GM19463 (cell line): ENCODE data around the gene DNASE1.
"Not testable (repeated sequence)": the region's sequence is repeated elsewhere in the genome, so short reads cannot be mapped to it uniquely, and the experiment has no call there.

Experiments used
- ATAC-seq: cut with Tn5 transposase; IDR thresholded peaks from one replicate; pipeline ENCODE4 v1.9.1; 2021; ENCODE audit warnings: mild to moderate bottlenecking, moderate library complexity; ENCODE audit not compliant: unreplicated experiment

DNASE1 gene

DNA sequence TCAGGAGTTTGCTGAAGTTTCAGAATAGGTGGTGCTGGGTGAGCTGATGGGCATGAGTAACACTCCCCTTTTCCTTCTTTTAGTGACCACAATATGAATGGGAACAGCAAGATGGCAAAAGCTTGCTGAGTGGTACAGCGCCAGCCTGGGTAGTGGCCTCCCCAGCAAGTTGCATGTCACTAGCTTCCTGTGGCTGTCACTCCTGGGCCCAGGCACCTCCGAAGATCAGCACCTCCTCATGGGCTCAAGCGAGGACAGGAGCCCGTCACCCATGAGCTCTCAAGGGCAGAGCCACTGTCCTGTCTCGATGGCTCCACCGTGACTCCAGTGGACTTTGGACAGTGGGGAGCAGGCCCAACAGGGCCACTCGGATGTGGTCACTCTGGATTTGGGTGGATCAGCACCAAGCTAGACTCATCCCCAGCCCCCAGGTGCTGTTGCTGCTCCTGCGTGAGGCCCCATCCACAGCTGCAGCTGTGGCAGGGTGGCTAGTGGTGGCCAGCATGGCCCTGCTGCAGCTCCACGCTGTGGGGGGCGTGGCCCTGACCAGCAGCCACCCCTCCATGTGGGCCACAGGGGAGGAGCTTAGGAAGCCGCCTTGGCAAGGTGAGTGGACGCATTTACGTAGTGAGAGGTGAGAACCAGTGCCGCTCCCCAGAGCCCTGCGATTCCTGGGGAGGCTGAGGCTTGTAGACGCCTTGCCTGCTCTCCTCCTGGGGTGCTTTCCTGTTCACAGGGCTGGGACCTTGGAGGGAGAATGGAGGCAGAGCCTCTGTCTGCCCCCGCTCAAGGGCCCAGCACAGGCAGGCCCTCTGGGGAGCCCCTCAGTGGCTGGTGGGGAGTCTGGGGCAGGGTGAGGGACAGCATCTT lies 13.6 kb upstream of the DNASE1 start:
- no peak for ATAC-seq

DNA sequence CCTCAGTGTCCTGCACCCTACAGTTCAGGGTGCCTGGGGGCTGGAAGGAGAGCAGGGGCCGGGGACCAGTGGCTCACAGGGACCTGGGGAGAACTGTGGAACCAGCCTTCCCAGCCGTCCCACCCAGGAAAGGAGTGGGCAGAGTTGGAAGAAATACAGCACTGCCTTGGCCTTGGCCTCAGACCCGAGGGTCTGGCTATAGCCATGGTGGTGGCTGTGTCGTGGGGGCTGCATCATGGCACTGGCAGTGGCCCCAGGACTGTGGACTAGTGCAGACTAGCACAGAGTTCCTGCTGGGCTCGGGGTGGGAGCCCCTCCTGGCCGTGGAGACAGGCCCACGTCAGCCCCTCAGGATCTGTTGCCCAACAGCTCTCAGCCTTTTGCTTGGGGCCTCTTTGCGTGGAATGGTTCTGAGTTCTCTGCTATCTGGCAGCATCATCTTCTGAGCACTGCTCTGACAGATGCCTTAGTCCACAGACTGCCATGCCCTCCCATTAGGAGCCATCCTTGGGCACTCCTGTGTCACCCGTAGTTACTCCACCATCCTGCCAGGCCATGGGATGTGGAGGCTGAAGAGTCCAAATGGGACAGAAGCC lies 12.6 kb upstream of the DNASE1 start:
- no peak for ATAC-seq

DNA sequence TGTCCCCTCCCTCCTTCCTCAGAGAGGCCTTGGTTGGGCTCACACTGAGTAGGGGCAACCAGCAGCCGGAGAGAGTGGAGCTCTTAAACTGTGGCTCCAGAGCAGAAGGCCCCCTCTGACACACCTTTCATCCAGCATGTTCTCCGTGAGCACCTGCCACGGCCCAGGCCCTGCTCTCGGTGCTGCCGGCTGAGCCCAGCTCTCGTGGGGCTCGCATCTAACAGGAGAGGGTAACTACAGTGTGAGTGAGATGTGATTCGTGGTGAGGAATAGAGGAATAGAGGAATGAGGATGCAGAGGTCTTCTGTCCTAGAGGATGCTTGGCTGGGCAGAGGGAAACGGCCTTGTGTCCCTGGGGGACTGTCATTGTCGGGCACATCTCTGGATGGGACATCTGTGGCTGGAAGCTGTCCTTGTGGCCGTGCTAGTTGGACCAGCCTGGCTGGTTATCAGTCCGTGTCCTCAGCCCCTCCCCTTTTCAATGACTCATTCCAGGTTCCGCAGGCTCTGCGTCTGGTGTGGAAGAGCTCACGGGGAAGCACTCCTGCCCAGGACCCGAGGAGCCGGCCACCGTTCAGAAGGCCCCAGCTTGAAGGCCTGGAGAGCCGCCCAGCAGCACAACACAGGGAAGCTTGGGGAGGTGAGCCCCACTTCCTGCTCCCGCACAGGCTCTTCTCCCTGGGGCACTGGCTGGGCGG lies 11.9 kb upstream of the DNASE1 start:
- no peak for ATAC-seq

DNA sequence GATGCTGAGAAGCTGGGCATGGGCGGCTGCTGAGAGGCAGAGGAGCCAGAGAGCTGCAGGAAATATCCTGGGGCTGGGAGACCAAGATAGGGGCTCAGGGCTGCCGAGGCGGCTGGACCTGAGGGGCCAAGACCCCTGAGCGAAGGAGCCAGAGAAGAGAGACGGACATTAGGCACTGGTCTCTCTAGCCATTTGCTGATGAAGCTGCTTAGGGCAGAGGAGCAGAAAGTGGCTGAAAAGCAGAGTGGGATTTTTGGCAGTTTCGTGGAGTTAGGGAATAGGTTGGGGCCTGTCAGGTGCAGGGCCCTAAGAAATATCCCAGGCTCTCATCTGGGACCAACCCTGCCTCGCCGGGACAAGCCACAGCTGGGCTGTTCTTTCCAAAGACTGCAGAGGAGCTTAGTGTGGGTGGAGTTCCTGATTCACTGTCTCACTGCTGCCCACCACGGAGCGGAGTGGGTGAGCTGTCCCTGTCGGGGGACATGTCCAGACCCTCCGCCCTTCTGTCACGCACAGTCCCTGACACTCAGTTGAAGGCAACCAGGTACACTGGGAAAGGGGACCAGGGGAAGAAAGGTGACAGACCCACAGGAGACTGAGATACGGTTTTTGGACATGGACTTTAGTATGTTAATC lies 11.3 kb upstream of the DNASE1 start:
- ATAC-seq = no peak

DNA sequence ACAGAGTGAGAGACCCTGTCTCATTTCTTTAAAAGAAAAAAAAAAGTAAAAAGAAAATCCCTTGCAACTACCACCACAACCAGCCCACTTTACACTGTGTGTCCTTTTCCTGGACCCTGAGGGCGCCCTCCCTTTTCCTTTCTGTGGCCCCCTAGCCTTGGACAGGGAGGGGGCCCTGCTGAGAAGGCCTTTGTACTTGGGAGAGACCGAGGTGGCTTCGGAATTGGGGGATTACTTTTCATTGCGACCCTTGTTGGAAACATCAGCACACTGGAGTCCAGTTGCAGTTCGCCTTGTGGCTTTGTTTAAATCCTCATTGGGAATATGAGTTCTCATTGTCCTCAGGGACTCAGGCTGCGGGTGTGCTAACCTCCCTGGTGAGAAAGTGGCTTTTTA lies 9.4 kb upstream of the DNASE1 start:
- no peak for ATAC-seq

DNA sequence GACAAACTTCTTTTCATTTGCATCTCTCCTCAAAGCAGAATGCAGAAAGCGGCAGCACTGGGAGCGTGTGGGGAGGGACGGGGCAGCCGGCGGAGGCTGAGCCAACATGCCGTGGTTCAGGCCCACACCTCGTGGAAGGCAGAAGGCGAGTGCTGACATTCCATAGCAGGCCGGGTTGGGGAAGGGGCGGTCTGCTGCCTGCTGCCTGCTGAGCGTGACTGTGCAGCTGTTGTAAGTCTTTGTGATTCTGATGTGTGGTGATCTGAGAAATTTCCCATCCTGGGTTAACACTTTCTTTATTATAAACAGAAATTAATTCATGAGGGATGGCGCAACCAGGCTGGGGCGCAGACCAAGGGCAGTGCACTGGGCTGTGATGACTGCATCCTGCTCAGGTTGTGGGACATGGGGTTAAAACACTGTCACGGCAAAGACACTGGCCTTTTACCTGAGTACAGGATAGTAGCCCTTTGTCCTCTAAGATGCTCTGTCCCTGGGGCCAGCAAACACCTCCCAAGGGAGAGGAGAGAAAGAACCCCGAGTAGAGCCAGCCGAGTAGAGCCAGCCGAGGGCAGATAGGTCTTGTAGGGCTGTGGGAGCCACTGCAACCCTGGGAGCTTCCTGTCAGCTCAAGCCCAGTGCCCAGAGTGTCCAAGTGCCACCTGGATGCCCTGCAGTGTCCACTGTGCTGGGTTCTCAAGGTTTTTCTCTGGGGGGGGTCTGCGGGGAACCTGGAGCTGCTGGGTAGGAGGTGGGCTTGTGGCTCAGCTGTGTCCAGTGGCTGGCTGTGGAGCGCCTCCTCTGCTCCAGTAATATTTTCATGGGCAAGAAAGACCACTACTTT lies 8.8 kb upstream of the DNASE1 start:
- no peak for ATAC-seq

DNA sequence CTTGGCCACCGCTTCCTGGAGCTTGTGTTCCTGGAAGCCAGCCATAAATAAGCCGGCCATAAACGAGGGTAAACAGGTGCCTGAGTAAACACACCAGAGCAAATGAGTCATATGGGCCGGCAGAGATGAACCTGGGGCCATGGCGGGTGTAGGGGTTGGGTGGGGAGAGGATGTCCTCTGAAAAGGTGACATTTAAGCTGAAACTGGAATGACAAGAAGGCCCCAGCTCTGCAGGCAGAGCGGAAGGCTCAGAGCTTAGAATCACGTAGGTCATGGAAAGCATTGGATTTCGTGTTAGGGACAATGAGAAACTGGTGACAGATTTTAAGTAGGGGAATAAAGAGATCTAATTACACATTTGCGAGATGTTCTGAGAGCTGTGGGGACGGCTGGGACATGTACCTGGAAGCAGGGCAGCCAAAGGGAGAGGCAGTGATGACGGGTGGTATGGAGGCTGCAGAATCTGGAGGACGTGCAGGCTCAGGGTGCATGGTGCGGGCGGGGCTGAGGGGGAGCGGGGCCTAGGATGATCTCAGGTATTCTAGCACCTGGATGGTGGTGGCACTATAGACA lies 8.1 kb upstream of the DNASE1 start:
- no peak for ATAC-seq

DNA sequence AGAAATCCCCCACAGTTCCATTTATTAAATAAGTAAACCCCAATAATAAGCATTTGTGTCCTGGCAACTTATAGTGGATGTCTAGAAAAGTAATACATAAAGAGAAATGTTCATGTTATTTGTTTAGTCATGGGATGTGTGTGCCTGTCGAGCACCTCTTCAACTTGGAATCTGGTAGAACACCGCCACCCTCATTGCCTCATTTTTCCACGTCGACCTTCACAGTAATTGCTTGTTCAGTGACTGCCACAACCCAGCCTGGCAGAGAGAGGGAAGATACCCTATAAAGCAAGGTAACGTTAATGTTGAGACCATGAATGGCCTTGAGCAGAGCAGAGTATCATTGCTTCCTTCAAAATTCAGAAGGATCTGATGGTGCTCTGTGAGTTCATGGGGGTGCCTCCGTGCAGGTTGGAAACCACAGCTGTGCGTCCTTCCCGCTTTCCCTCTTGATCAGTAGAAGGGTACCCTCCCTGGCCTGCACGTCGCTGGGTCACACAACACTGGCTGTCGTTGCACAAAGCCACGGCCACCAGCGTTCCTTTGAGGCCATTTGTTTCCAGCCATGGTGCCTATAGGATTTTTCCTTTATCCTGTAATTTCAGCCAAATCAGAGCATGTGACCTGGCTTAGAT lies 3.7 kb upstream of the DNASE1 start:
- ATAC-seq = no peak

DNA sequence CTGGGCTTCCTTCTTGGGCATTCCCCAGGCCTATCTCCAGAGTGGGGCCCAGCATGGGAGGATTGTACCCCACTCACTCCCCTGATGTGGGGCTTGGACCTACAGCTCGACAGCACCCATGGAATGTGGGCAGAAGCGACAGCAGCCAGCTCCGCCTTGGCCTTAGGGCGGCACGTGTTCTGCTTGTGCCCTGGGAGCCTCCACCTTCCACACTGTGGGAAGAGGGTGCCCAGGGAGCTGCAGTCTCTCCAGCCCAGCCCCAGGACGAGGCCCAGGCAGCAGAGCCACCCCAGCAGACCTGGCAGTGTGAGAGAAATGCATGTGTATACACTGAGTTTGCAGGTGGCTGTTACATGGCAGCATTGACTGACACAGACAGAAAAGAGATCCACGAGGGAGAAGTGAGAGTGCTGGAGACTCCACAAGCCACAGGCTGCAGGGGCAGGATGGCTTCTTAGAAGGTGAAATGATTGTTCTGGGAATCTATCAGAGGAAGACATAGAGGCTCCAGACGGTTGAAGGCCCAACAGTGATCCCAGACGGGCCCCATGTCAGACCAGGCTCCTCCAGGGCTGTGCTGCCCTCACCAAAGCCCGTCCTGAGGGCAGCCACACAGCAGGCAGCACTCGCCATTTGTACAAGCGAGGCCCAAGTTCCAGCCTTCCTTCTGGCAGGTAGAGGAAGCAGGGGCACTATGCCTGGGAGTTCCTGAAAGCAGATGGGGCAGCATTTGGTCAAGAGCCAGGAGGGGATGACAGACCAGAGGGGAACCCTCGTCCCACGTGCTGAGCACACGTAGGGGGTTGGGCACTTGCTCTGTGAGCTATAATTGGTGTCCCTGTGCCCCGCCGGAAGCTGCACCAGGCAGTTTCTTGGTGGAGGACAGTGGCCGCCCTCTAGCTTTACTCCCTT lies 2.8 kb upstream of the DNASE1 start:
- ATAC-seq = no peak

DNA sequence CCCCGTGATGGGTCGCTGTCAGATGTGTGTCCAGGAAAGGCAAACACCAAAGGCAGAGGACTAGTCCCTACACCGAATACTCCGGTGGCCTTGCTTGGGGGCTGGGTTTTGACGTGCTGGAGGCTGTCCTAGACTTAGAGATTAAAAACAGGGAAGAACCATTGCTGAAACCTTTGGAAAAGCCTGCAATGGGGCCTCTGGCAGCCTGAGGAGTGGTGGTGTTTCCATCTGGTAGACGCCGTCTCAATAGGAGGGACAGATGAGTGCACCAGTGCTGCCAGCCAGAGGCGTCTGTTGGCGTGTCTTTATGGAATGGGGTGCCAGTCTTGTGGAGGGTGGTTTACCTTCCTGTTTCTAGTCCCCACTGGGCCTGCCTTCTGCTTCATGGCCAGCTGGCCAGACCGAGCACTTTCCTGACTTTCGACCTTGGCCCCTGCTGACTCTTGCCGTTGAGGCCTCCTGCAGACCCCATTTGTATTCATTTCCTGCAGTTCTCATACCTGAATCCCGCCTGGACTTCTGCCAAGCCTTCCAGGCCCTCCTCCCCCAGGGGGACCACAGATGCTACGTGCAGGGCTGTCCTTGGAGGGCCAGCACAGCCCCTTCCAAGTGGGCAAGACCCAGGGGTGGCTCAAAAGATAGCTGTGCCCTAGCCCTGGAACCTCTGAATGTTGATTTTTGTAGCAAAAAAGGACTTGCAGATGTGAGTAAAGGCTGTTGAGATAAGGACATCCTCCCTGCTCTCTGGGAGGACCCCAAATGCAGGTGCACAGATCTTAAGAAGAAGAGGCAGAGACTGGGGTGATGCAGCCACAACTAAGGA lies 1.9 kb upstream of the DNASE1 start:
- no peak for ATAC-seq

DNA sequence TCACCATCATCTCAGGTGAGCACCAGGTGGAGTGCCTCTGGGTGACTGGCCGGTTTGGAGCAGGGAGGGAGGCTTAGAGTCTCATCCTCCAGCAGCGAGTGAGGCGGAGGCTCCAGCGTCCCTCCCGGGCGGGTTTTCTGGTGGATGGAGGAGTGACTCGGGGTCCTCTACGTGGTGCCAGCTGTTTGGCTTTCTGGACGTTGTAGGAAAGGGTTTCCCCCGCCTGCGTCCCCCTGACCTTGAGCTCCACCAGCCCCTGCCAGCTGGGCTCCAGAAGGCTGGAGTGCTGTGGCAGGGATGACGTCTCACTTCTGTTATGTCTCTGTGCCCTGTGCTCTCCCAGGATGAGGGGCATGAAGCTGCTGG lies 522 bp downstream of the DNASE1 start:
- ATAC-seq = no peak

DNA sequence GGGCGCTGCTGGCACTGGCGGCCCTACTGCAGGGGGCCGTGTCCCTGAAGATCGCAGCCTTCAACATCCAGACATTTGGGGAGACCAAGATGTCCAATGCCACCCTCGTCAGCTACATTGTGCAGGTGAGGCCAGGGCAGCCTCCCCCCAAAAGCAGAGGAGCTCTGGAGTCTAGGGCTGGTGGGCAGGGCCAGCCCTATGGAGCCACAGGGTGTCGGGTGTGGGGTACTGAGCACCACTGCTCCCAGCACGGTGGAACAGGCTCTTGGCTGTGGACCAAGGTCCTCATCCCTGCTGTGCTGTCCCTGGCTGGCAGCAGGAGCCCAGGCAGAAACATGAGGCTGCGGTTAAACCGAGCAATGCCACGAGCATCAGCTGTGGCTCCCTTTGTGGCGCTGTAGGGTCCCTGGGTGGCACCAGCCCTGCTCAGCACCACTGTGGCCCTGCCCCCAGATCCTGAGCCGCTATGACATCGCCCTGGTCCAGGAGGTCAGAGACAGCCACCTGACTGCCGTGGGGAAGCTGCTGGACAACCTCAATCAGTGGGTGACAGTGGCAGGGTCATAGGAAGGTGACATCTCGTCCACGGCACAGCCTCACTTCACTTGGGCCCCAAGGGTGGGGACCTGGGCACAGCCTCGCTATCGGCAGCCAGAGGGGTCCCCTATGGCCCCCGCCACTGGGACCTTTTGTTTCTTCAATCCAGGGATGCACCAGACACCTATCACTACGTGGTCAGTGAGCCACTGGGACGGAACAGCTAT lies 1.1 kb downstream of the DNASE1 start:
- no peak for ATAC-seq

DNA sequence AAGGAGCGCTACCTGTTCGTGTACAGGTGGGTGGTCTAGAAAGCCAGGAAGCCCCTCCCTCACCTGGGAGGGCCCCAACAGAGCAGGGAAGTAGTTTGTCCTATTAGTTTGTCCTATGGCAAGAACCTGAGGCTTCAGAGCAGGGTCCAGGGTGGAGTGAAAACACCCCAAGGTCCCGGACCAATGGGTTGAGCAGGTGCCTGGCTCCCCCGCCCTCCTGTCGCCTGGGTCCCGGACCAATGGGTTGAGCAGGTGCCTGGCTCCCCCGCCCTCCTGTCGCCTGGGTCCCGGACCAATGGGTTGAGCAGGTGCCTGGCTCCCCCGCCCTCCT lies 1.6 kb downstream of the DNASE1 start:
- ATAC-seq = not testable (repeated sequence)

DNA sequence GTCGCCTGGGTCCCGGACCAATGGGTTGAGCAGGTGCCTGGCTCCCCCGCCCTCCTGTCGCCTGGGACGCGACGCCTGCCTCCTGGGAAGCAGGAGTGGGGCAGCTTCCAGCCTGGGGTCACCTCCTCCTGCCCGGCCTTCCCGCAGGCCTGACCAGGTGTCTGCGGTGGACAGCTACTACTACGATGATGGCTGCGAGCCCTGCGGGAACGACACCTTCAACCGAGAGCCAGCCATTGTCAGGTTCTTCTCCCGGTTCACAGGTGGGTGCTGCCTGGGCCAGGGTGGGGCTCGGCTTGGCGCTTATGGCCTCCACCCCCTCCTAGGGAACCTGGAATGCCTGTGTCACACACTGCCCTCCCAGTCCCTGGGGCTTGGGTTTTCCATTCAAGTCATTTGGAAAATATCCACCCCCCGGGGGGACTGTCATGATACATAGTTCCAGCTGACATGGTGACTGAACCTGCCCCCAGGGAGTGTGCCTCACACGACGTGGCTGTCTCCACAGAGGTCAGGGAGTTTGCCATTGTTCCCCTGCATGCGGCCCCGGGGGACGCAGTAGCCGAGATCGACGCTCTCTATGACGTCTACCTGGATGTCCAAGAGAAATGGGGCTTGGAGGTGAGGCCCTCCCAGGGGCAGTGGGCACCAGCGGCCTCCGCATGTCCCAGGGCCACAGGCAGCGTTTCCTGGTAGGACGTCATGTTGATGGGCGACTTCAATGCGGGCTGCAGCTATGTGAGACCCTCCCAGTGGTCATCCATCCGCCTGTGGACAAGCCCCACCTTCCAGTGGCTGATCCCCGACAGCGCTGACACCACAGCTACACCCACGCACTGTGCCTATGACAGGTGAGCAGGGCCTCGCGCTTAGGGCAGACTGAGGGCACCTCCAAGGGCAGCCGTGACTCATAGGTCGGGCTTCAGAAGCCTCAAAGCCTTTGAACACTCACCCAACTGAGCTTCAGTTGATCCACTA lies 2.3 kb downstream of the DNASE1 start:
- ATAC-seq = no peak

DNA sequence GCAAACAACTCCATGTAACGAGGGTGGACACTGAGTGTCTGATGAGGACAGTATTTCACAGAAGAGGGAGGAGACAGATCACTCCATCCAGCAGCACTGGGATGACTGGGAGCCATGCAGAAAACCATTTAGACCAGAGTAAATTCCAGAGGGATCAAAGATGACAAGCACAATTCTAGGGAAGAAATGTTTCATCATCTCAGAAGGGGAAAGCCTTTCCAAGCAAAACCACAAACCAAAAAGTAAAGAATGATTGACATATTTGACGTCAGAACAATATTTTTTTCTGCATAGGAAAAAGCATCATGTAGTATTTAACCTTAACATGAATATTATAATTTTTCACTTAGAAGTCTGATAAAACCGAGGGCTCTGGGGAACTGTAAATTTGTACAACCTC lies 4.8 kb downstream of the DNASE1 start:
- ATAC-seq = no peak

DNA sequence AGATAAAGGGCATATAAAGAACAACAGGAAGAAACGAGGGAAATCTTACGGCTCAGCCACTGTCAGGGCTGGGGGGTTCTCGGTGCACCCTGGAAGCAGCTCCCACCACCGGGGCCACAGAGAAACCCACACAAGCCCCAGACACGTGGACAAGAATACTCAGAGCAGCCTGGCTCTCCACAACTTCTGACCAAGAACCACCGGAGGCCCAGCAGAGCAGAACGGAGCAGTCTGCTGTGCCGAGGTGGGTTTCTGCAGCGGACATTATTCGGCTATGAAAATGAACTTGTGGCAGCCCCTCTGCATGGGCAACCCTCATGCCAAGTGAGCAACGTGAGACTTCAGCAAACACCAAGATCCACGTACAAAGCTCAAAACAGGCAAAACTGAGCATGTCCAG lies 6.8 kb downstream of the DNASE1 start:
- ATAC-seq = no peak
